HG03469 (cell line): ENCODE data around the gene TCAP.

Experiments used
- ATAC-seq: cut with Tn5 transposase; IDR thresholded peaks from one replicate; pipeline ENCODE4 v1.9.1; 2021; ENCODE audit warnings: mild to moderate bottlenecking, moderate library complexity, moderate number of reproducible peaks; ENCODE audit not compliant: unreplicated experiment

The TCAP gene

DNA sequence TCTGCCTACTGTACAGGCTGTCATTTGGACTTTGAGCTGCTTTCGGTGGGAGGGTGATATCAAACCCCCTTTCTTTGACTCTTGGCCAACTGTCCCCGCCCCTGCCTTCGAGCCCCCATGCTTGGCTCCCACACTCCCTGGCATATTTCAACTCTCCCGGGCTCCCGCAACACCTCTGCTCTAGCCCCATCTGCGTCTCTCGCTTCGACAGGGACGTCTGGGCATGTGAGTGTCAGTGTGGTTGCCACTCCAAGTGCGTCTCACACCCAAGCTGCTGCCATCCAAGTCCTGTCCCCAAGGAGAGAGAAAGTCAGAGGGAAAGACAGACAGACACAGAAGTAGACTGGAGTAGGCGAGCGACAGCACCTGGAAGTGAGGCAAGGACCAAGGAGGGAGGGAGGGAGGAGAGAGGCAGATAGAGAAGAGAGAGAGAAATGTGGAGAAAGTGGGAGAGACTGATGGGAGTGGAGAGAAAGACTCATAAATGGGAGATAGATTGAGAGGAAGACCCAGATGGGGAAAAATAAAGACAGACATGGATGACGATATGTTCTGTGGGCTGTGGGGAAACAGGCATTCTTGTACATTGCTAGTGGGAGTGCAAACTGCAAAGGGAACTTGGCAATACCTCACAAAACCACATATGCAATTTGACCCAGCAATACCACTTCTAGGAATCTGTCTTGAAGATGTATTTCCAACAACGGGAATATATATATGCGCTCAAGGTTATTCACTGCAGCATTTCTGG is 16.4 kb upstream of the TCAP start:
- no peak for ATAC-seq

DNA sequence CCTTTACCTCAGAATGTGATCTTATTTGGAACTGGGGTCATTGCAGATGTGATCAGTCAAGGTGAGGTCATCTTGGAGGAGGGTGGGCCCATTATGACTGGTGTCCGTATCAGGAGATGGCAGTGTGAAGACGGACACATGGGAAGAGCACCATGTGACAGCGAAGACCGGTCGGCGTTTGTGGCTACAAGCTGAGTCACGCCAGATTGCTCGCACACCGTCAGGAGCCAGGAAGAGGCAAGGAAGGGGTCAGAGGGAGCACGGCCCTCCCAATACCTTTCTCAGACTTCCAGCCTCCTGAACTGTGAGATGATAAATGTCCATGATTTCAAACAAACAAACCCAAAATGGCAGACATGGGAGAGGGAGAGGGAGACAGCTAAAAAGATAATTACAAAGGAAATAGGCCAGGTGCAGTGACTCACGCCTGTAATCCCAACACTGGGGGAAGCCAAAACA is 15.0 kb upstream of the TCAP start:
- no peak for ATAC-seq

- no peak for ATAC-seq
Observed at GRCh38 chr17:39651923-39652586, 13.1 kb upstream of the TCAP start.

- ATAC-seq = no peak
Observed at GRCh38 chr17:39652587-39653315, 12.4 kb upstream of the TCAP start.

- no peak for ATAC-seq
Observed at GRCh38 chr17:39653316-39653661, 11.9 kb upstream of the TCAP start.

DNA sequence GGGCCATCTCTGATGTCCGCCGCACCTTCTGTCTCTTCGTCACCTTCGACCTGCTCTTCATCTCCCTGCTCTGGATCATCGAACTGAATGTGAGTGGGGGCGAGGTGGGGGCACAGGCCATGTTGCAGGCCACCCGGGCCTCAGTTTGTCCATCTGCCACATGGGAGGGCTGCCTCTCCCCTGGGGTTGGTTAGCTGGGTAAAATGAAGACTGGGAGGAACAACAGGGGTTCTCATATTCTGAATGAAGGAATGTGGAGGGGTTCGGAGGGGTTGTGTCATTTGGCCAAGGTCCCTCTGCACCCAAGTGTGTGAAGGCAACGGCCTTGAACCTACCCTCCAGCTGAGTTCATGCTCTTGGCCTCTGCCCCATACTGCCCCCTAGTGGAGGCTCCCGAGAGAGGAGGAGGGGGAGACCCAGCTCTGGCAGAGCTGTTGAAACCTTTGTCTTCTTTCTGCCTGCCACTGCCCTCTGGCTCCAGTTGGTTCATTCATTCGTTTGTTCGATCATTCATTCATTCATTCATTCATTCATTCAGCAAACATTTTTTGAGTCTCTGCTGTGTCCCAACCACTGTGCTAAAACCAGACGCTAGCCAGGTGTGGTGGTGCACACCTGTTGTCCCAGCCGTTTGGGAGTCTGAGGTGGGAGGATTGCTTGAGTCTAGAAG is 11.4 kb upstream of the TCAP start:
- ATAC-seq = no peak

DNA sequence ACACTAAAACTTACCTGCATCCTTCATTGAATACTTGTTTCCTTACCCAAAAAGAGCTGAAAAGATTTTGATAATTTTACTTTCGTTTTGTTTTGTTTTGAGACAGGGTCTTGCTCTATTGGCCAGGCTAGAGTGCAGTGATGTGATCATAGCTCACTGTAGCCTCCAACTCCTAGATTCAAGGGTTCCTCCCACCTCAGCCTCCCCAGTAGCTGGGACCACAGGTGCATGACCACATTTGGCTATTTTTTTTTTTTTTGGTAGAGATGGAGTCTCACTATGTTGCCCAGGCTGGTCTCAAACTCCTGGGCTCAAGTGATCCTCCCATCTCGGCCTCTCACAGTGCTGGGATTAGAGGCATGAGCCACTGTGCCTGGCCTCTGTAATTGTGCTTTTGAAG is 10.0 kb upstream of the TCAP start:
- ATAC-seq = no peak

- ATAC-seq = no peak
Observed at GRCh38 chr17:39658346-39658745, 6.8 kb upstream of the TCAP start.

- ATAC-seq = no peak
Observed at GRCh38 chr17:39658760-39659159, 6.4 kb upstream of the TCAP start.

DNA sequence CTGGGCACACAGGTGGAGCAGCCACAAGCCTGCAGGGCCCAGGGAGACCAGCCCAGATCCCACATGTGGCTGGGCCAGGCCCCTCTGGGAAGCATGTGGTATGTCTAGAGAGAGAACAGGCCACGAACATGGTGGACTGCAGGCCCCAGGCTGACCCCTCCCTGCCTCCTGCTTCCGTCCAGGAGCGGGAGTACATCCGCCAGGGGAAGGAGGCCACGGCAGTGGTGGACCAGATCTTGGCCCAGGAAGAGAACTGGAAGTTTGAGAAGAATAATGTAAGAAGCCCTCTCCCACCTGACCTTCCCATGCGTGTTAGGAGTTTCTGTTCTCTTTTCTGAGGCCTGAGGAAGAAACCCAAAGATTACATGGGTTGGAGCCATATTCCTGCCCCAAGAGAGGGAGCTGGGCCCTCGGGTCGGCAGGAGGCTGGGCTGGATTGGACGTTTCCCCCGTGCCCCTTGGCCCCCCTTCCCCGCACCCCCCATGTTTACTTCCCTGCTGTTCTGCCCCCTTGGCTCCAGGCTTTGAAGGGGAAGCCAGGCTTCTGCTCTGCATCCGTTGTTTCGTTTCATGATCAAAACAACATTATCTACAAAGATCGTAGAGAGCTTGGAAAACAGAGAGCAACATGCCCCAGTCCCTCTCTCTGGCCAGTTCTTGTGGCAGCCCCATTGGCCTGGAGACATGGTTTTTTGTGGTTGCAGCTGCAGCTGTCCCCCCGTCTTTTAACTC is 5.7 kb upstream of the TCAP start:
- ATAC-seq = no peak

DNA sequence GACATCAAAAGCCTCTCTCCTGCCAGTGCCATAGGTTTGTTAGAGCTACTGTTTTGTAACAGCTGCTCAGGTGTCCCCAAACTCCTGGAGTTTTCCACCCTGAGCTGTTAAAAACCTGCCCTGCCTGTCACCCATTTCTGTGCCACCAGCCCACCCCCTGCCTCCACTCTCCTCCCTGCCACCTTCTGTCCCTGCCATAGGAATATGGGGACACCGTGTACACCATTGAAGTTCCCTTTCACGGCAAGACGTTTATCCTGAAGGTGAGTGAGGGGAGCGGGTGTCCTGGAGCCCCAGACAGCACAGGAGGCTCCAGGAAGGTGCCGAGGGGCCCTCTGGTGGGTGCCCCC is 5.2 kb upstream of the TCAP start:
- no peak for ATAC-seq

DNA sequence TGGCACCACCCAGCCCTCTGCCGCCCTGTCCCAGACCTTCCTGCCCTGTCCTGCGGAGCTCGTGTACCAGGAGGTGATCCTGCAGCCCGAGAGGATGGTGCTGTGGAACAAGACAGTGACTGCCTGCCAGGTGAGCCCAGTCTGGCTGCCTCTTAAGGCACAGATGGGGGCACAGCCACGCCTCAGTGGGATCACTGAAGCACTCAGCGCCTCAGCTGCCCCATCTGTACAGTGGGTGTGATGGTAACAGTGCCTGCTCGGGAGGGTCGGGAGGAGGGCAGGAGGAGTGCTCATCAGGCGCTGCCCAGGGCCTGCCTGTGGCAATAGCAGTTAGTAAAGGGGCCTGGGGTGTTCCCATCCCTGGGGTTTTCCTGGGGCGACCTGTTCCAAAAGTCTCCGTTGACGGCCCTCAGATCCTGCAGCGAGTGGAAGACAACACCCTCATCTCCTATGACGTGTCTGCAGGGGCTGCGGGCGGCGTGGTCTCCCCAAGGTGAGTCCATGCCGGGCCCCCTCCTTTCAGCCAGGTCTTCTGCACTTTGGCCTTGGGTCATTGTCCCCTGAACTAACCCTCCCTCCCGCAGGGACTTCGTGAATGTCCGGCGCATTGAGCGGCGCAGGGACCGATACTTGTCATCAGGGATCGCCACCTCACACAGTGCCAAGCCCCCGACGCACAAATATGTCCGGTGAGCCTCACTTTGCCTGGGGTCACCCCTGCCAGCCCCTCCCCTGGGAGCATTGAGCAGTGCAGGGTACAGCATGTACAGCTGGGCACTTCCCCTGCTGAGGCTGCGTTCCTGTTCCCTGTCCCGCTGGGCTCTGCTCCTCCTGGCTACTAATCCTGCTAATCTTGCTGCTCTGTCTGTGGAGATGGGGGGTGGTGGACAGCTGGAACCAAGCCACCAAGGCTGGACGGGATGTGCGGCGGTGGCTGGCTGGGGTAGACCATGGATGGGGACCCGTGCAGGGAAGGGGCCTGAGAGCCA is 4.5 kb upstream of the TCAP start:
- ATAC-seq = no peak

- no peak for ATAC-seq
Observed at GRCh38 chr17:39661744-39662541, 3.2 kb upstream of the TCAP start.

- ATAC-seq = no peak
Observed at GRCh38 chr17:39662551-39663339, 2.4 kb upstream of the TCAP start.

- ATAC-seq = no peak
Observed at GRCh38 chr17:39663340-39663687, 1.8 kb upstream of the TCAP start.

DNA sequence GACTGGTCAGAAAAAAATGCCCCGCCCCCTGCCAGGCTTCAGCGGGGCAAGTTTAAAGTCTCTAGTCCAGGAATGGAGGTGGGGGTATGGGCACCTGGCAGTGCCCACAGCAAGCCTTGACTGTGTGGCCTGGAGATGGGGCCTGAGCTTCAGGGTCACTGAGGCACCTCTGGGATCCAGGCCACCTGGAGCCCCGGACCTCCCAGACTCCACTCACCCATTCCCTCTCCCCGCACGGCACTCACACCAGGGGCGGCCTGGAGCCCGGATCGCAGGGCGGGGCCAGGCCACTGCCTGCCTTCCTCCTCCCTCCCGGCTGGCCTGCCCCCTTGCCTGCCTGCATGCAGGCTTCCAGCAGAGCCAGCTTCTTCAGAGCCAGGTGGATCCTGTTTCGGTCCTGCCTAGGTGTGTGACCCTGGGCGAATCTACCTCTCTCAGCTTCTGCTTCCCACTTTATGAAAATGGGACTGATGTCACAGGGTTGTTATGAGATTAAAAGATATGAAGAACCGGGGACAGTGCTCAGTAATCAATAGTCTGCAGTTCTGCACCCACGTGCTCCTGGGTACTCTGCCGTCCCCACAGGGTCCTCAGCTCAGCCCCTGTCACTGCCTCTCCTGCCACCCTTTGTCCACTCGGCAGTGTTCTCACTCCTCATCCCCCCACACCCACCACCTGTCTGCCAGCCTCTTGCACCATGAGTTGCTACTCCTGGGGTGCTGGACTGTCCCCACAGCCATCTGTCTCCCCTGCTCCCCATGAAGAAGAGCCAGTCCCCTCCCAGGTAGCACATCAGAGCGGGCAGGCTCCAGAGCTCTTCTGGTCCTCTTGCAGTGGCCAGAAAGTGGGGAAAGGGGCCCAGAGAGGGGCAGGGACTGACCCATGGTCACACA is 1.2 kb upstream of the TCAP start:
- ATAC-seq = no peak

GRCh38 chr17:39665642-39666224 is 584 bp downstream of the TCAP start:
- no peak for ATAC-seq
